ENCODE data around the gene MMP17. TPM values are rescaled to one million over a fixed set of nuclear protein-coding genes. Genes with fewer than 3 reads are reported as not detected.

The MMP17 gene
- total RNA-seq, 4 donors from 2014 or later, result 1.3 to 3.1 (median 1.9) TPM

DNA sequence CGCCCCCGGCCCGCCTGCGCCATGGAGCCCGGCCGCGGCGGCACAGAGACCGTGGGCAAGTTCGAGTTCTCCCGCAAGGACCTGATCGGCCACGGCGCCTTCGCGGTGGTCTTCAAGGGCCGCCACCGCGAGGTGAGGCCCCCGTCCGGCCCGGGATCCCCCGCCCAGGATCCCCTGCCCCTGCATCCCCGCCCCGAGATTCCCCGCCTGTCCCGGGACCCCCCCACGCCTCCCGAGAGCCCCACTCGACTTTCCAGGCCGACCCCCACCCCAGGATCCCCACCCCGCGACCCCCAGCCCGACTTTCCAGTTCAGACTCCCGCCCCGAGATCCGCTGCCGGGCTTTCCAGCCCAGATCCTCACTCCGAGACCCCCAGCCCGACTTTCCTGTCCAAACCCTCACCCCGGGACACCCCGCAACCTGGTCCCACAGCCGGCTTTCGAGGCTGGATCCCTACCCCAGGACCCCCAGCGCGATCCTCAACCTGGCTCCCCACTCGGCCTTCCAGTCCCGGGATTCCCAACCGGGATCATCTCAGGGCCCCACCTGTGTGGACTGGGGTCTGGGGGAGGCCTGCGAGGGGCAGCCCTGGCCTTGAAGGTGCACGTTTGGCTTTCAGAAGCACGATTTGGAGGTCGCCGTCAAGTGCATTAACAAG is 66.9 kb downstream of the MMP17 start:
- H3K4me1 ChIP-seq, result peaks cover 18 to 54% (median 19%) of the 10 kb centered on the region in 3 donors
- H3K27ac ChIP-seq, result peak overlapping the region; percentile 95 to 99 (median 98)
- no peaks in the 10 kb centered on the region for H3K27me3 ChIP-seq
- TF ChIP-seq, protein P1, sequence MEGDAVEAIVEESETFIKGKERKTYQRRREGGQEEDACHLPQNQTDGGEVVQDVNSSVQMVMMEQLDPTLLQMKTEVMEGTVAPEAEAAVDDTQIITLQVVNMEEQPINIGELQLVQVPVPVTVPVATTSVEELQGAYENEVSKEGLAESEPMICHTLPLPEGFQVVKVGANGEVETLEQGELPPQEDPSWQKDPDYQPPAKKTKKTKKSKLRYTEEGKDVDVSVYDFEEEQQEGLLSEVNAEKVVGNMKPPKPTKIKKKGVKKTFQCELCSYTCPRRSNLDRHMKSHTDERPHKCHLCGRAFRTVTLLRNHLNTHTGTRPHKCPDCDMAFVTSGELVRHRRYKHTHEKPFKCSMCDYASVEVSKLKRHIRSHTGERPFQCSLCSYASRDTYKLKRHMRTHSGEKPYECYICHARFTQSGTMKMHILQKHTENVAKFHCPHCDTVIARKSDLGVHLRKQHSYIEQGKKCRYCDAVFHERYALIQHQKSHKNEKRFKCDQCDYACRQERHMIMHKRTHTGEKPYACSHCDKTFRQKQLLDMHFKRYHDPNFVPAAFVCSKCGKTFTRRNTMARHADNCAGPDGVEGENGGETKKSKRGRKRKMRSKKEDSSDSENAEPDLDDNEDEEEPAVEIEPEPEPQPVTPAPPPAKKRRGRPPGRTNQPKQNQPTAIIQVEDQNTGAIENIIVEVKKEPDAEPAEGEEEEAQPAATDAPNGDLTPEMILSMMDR (IDR thresholded peaks at IDR 0.05), result no peak
- no peak for TF ChIP-seq POLR2A (IDR thresholded peaks at IDR 0.05)
- peak overlapping the region; percentile 50 to 86 (median 78) for H3K4me3 ChIP-seq
- no peaks in the 10 kb centered on the region for H3K9me3 ChIP-seq
- intact Hi-C loops (cut with DNase I), result loop anchor here (10.0 kb wide), 1 partner anchor 50 kb away; the partner anchor contains the start of gene EP400
- 0% methylated on average over 3 of the region's 54 CpGs; no CpG with 5 or more reads in 1 of the 2 donors for WGBS, 2 donors
- peaks cover 0 to 24% (median 0%) of the 10 kb centered on the region in 3 donors for H3K36me3 ChIP-seq
- no peak for DNase-seq

DNA sequence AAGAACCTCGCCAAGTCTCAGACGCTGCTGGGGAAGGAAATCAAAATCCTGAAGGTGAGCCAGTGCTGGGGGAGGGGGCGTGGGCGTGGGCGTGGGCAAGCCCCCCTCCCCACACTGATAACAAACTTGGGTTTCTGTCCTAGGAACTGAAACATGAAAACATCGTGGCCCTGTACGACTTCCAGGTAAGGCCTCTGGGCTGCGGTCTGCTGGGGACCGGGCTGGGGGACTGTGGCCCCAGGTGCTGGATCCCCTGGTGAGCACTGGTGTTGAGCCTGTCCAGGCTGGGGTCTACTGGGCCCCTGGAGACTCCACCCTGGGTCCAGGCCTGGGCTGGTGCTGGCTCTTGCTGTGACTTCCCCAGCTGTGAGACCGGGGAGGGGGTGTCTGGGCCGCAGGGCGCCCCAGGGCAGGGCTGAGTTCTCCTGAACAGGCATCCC is 67.5 kb downstream of the MMP17 start:
- peaks cover 0 to 24% (median 0%) of the 10 kb centered on the region in 3 donors for H3K36me3 ChIP-seq
- intact Hi-C loops (cut with DNase I), result loop anchor here (10.0 kb wide), 1 partner anchor 49 kb away; the partner anchor contains the start of gene EP400
- DNase-seq, result no peak
- 0% methylated on average over 3 of the region's 12 CpGs; no CpG with 5 or more reads in 1 of the 2 donors for WGBS, 2 donors
- H3K9me3 ChIP-seq, result no peaks in the 10 kb centered on the region
- peak overlapping the region; percentile 95 to 99 (median 98) for H3K27ac ChIP-seq
- H3K4me1 ChIP-seq, result peaks cover 22 to 60% (median 22%) of the 10 kb centered on the region in 3 donors
- TF ChIP-seq, protein P1 (IDR thresholded peaks at IDR 0.05), result no peak
- no peak for TF ChIP-seq POLR2A (IDR thresholded peaks at IDR 0.05)
- H3K4me3 ChIP-seq, result peak overlapping the region; percentile 50 to 86 (median 78)
- H3K27me3 ChIP-seq, result no peaks in the 10 kb centered on the region

DNA sequence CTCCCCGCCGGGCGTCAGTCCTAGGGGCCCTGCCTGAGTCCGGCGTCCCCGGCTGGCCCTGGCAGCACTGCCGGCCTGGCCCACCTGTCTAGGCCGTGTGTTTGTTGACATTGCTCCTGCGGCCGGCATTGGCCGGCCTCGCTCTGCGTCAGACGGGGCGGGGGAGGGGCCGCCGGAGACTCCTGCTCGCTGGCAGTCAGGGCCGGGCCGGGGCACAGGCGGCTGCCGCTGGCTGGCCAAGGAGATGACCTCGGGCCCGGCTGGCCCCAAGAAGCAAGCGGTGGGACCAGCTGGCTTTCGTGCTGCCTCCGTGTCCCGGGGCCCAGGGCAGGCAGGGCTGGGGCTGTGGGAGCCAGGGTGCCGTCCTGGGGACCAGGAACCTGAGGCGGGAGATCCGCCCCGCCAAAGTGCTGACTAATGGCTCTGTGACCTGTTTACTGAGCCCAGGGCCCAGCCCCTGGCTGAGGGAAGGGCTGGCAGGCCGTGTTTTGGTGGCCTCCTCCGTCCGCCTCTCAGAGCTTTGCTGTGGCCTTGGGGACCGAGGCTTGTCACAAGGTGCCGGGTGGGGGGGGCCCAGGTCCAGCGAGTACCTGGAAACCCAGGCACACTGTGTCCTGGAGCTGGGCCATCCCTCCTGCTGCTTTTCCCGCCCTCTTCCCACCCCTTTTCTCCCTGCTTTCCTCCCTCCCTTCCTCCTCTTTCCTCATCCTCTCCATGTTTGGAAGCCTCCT is 68.1 kb downstream of the MMP17 start:
- H3K27me3 ChIP-seq, result no peaks in the 10 kb centered on the region
- H3K27ac ChIP-seq, result peak overlapping the region; percentile 95 to 99 (median 98)
- peak overlapping the region; percentile 50 to 86 (median 78) for H3K4me3 ChIP-seq
- peak in 3 of 4 donors; percentile 72 to 97 (median 90) for TF ChIP-seq POLR2A (IDR thresholded peaks at IDR 0.05)
- TF ChIP-seq, protein P1 (IDR thresholded peaks at IDR 0.05), result no peak
- peak; percentile 34 for DNase-seq
- H3K9me3 ChIP-seq, result no peaks in the 10 kb centered on the region
- H3K36me3 ChIP-seq, result peaks cover 0 to 24% (median 0%) of the 10 kb centered on the region in 3 donors
- WGBS, 2 donors, result 0 to 2% methylated on average over 3 to 5 of the region's 39 CpGs
- H3K4me1 ChIP-seq, result peaks cover 25 to 66% (median 25%) of the 10 kb centered on the region in 3 donors
- intact Hi-C loops (cut with DNase I), result loop anchor here (10.0 kb wide), 1 partner anchor 49 kb away; the partner anchor contains the start of gene EP400

DNA sequence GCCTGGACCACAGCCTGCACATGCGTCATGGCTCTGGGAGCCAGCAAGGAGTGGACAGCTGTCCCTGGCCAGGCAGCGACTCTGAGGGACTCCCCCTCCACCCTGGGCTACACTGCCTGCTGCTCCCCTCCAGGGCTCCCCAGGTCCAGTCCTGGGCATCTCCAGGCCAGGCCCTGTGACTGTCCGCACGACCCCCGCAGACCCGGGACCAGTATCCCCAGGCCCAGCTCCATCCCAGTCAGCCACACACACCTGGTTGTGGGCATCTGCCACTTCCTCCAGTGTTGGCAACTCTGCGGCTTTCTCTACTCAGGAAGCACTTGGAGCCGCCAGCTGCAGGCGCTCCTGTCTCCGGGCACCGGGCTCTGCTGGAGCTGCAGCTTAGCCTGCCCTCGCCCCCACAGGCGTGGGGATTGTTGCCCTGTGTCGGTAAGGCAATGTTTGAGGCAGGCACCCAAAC is 68.6 kb downstream of the MMP17 start:
- WGBS, 2 donors, result 18% methylated on average over 2 to 3 of the region's 14 CpGs
- peaks cover 31 to 72% (median 31%) of the 10 kb centered on the region in 3 donors for H3K4me1 ChIP-seq
- TF ChIP-seq, protein P1 (IDR thresholded peaks at IDR 0.05), result no peak
- no peak for TF ChIP-seq POLR2A (IDR thresholded peaks at IDR 0.05)
- peak overlapping the region; percentile 50 to 86 (median 78) for H3K4me3 ChIP-seq
- DNase-seq, result no peak
- no peaks in the 10 kb centered on the region for H3K9me3 ChIP-seq
- intact Hi-C loops (cut with DNase I), result loop anchor here (10.0 kb wide), 1 partner anchor 48 kb away; the partner anchor contains the start of gene EP400
- H3K27ac ChIP-seq, result peak overlapping the region; percentile 95 to 99 (median 98)
- no peaks in the 10 kb centered on the region for H3K27me3 ChIP-seq
- peaks cover 0 to 24% (median 0%) of the 10 kb centered on the region in 3 donors for H3K36me3 ChIP-seq

Data from esophagus squamous epithelium (tissue), 5 donors.